HEK293 (cell line): ENCODE measurements around the gene GCNT2.

Source experiments
- CTCF ChIA-PET: fragments of 350-600 bp; formaldehyde crosslinking; extraction: SDS; loops from one replicate; lab custom pipeline; 2021; ENCODE audit warnings: antibody characterized with exemption; lab: Yijun Ruan, JAX
- POLR2A ChIA-PET: fragments of 300-600 bp; formaldehyde crosslinking; extraction: SDS; loops from one replicate; lab custom pipeline; 2020; ENCODE audit warnings: antibody characterized with exemption, inconsistent platforms; lab: Yijun Ruan, JAX
- H3K27ac ChIP-seq: fragments of 200-500 bp; sonication (Bioruptor generic); 2 replicates; pipeline ENCODE4 v1.5.1; 2014; ENCODE audit warnings: low read depth, low read length, control low read depth, inconsistent platforms; ENCODE audit errors: extremely low read depth
- H3K36me3 ChIP-seq, 2 experiments: fragments of 200-500 bp in 1 of 2; sonication (Bioruptor generic) in 1 of 2; 1 replicate in 1 of 2; 2 replicates in 1 of 2; pipeline ENCODE4 v1.5.1; 2014 to 2017; ENCODE audit warnings: inconsistent platforms in 2 of 2, low read length in 2 of 2; ENCODE audit not compliant: control insufficient read depth in 2 of 2, insufficient read depth in 1 of 2
- H3K4me1 ChIP-seq: fragments of 200-500 bp; sonication (Bioruptor generic); 2 replicates; pipeline ENCODE4 v1.5.1; 2014; ENCODE audit warnings: mild to moderate bottlenecking, low read length, inconsistent platforms; ENCODE audit not compliant: control insufficient read depth, insufficient read depth
- H3K4me3 ChIP-seq: 2 replicates; pipeline ENCODE4 v1.5.1; 2011; ENCODE audit warnings: low read depth, mild to moderate bottlenecking, control low read depth, low read length, moderate library complexity
- H3K9me3 ChIP-seq: fragments of 200-500 bp; sonication (Bioruptor generic); 2 replicates; pipeline ENCODE4 v1.5.1; 2014; ENCODE audit warnings: low read depth, low read length, inconsistent platforms; ENCODE audit not compliant: control insufficient read depth, insufficient read depth
- BCL11A ChIP-seq: fragments of 450-650 bp; formaldehyde crosslinking; IDR thresholded peaks from 2 replicates; pipeline ENCODE4 v1.5.1; 2016; ENCODE audit warnings: low read depth, missing biosample characterization, missing genetic modification characterization
- GLIS1 ChIP-seq: fragments of 450-650 bp; formaldehyde crosslinking; IDR thresholded peaks from 2 replicates; pipeline ENCODE4 v1.5.1; 2016; ENCODE audit warnings: missing biosample characterization, missing genetic modification characterization
- HOXC10 ChIP-seq: sonication (generic); formaldehyde crosslinking; IDR thresholded peaks from 2 replicates; pipeline ENCODE4 v1.8.1; 2023; ENCODE audit warnings: mild to moderate bottlenecking, missing genetic modification reagents
- PRDM10 ChIP-seq: fragments of 450-650 bp; formaldehyde crosslinking; IDR thresholded peaks from 2 replicates; pipeline ENCODE4 v1.5.1; 2016; ENCODE audit warnings: missing biosample characterization, missing genetic modification characterization
- ZEB2 ChIP-seq: fragments of 450-650 bp; formaldehyde crosslinking; IDR thresholded peaks from 2 replicates; pipeline ENCODE4 v1.5.1; 2016; ENCODE audit warnings: missing biosample characterization, missing genetic modification characterization
- ZNF16 ChIP-seq: fragments of 450-650 bp; formaldehyde crosslinking; IDR thresholded peaks from 2 replicates; pipeline ENCODE4 v1.5.1; 2016; ENCODE audit warnings: low read depth, missing biosample characterization, missing genetic modification characterization
- ZNF18 ChIP-seq: fragments of 450-650 bp; formaldehyde crosslinking; IDR thresholded peaks from 2 replicates; pipeline ENCODE4 v1.5.1; 2016; ENCODE audit warnings: missing biosample characterization, missing genetic modification characterization
- ZNF2 ChIP-seq: fragments of 450-650 bp; formaldehyde crosslinking; IDR thresholded peaks from 2 replicates; pipeline ENCODE4 v1.5.1; 2016; ENCODE audit warnings: missing biosample characterization, missing genetic modification characterization
- ZNF335 ChIP-seq: fragments of 450-650 bp; formaldehyde crosslinking; conservative IDR thresholded peaks from 2 replicates; pipeline ENCODE4 v1.5.1; 2016; ENCODE audit warnings: missing biosample characterization, missing genetic modification characterization
- ZNF362 ChIP-seq: fragments of 450-650 bp; formaldehyde crosslinking; IDR thresholded peaks from 2 replicates; pipeline ENCODE4 v1.5.1; 2016; ENCODE audit warnings: missing biosample characterization, missing genetic modification characterization
- ZNF449 ChIP-seq: fragments of 450-650 bp; formaldehyde crosslinking; IDR thresholded peaks from 2 replicates; pipeline ENCODE4 v1.5.1; 2017; ENCODE audit warnings: missing biosample characterization, mild to moderate bottlenecking, missing genetic modification characterization, moderate library complexity
- ZNF518A ChIP-seq: fragments of 450-650 bp; formaldehyde crosslinking; conservative IDR thresholded peaks from 2 replicates; pipeline ENCODE4 v1.5.1; 2016; ENCODE audit warnings: low read depth, missing biosample characterization, missing genetic modification characterization
- ZNF654 ChIP-seq: fragments of 450-650 bp; formaldehyde crosslinking; IDR thresholded peaks from 2 replicates; pipeline ENCODE4 v1.5.1; 2016; ENCODE audit warnings: low read depth, missing biosample characterization, missing genetic modification characterization
- ZNF707 ChIP-seq: fragments of 450-650 bp; formaldehyde crosslinking; IDR thresholded peaks from 2 replicates; pipeline ENCODE4 v1.5.1; 2016; ENCODE audit warnings: missing biosample characterization, missing genetic modification characterization
- ZNF837 ChIP-seq: fragments of 450-650 bp; formaldehyde crosslinking; IDR thresholded peaks from 2 replicates; pipeline ENCODE4 v1.5.1; 2016; ENCODE audit warnings: missing biosample characterization, missing genetic modification characterization
- TF ChIP-seq, protein P1 (sequence below): fragments of 450-650 bp; formaldehyde crosslinking; IDR thresholded peaks from 2 replicates; pipeline ENCODE4 v1.5.1; 2016; ENCODE audit warnings: missing biosample characterization, missing genetic modification characterization

The GCNT2 gene

DNA sequence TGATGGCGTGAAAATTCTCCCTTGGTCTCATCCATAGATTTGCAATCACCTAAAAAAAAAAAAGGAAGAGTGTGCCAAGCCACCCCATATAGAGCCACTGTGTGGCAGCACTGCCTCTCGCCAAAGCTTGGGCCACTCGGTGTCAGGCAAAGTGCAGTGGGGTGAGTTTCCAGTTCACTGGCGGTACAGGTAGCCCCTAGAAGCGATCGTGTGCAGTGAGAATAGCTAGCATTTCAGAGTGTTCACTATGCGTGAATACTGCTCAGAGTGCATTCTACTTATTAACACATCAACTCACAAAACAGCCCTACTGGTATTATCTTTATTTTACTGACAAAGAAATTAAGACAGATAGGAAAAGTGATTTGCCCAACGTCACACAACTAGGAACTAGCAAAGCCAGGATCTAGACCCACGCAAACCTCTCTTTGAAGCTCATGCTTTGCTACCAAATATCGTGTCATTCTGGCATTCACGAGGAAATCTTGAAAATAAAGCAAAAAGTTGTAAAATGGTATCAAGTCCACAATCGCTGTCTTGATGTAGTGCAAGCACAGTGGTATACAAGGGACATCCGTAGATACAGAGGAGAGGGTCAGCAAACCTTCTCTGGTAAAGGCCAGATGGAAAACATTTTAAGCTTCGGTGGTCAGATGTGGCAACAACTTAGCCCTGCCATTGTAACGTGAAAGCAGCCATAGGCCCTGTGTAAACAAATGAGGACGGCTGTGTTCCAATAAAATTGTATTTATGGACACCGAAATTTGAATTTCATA lies 10.4 kb upstream of the GCNT2 start:
- CTCF ChIA-PET: interaction anchor here (0.6 to 4.8 kb wide), 42 partner anchors 8 to 1098 kb away, joined by 3 to 54 read pairs (median 4); partner anchors contain the start of genes GCNT2 and TMEM14B

More for the DNA sequence above, 10.4 kb upstream of the GCNT2 start:
- Histone ChIP-seq H3K9me3 (no peaks in the 10 kb centered on the region), H3K36me3 (no peaks in the 10 kb centered on the region), H3K4me3 (no peak overlapping the region), H3K4me1 (peaks cover 6% of the 10 kb centered on the region; the same call in 1 of the 2 replicates), H3K27ac (no peak overlapping the region)
- TF ChIP-seq GLIS1 (tag by site-specific recombination) (no peak), ZNF16 (tag by site-specific recombination) (no peak), ZNF837 (no peak), ZNF2 (tag by site-specific recombination) (peak; percentile 52; the same call in 1 of the 2 replicates), ZNF518A (tag by site-specific recombination) (no peak), BCL11A (peak; percentile 41; the same call in 1 of the 2 replicates), ZNF707 (tag by site-specific recombination) (no peak), ZNF362 (peak; percentile 79; the same call in 1 of the 2 replicates), PRDM10 (tag by site-specific recombination) (0 out of 2 replicates have a peak, but pooled peaks have one; percentile 15), ZNF654 (tag by site-specific recombination) (peak; percentile 92), ZNF335 (no peak; the same call in 1 of the 2 replicates), ZNF449 (tag by site-specific recombination) (no peak), ZNF18 (tag by site-specific recombination) (peak; percentile 37; the same call in 1 of the 2 replicates), HOXC10 (CRISPR knock-in tag) (no peak), ZEB2 (peak; percentile 40; the same call in 1 of the 2 replicates)
- TF ChIP-seq, protein P1, sequence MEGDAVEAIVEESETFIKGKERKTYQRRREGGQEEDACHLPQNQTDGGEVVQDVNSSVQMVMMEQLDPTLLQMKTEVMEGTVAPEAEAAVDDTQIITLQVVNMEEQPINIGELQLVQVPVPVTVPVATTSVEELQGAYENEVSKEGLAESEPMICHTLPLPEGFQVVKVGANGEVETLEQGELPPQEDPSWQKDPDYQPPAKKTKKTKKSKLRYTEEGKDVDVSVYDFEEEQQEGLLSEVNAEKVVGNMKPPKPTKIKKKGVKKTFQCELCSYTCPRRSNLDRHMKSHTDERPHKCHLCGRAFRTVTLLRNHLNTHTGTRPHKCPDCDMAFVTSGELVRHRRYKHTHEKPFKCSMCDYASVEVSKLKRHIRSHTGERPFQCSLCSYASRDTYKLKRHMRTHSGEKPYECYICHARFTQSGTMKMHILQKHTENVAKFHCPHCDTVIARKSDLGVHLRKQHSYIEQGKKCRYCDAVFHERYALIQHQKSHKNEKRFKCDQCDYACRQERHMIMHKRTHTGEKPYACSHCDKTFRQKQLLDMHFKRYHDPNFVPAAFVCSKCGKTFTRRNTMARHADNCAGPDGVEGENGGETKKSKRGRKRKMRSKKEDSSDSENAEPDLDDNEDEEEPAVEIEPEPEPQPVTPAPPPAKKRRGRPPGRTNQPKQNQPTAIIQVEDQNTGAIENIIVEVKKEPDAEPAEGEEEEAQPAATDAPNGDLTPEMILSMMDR (tag by site-specific recombination): peak; percentile 88
- POLR2A ChIA-PET: interaction anchor here (0.6 to 2.1 kb wide), 5 partner anchors 10 to 237 kb away, joined by 3 to 12 read pairs (median 4); partner anchors contain the start of genes C6orf52, GCNT2, PAK1IP1 and TMEM14B
